ENCODE results near the gene SP2.

Gene SP2

DNA sequence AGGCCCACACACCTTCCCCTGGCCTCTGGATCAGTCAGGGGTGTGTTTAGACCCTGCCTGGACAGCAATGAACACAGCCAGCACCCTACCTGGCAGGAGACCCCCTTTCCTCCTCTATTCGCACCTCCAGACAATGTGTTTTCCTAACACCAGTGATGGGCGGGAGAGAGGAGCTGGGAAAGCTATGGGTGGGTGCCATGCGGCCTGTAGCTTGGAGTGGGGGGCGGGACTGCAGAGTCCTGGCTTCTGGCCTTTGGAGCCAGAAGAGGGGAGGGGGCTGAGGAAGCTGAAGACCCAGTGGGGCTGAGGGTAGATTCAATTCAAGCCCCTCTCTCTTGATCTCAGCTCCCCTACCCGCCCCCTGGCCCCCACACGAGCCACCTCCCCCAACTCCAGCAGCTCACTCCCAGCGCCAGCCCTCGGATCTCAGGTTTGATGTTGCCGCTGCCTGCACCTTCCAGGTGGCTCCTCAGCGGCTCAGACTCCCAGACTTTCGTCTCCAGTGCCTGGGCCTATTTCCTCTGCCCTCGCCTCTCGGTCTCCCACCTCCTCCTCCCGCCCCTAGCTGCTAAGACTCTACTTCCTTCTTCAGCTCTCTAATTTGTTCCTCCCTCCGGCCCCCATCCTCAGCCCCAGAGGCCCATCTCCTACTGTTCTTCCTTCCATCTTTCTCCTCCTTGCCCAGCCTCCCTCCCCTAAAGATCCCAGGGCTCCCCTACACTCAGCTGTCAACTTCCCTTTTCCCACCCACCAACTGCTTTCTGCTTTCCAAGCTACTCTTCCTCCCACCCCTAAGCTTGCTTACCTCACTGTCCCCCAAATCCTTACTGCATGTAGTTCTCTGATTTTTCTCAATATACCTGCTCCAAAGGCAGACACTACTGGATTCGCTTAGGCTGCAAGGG, 38.2 kb upstream of the SP2 start:
- no peaks in the 10 kb centered on the region for H3K9me3 ChIP-seq (ENCODE audit: control insufficient read depth, low read length)
- H3K36me3 ChIP-seq (ENCODE audit: control insufficient read depth, insufficient read depth, low read length), result no peaks in the 10 kb centered on the region
- no peak overlapping the region for H3K4me3 ChIP-seq (ENCODE audit: low read length)
- H3K27me3 ChIP-seq (ENCODE audit: control insufficient read depth, insufficient read depth, low read length), result peaks cover 53% of the 10 kb centered on the region
- H3K9ac ChIP-seq (ENCODE audit: low read length), result no peak overlapping the region
- no peaks in the 10 kb centered on the region for H3K4me1 ChIP-seq (ENCODE audit: control insufficient read depth, insufficient read depth, low read length)

DNA sequence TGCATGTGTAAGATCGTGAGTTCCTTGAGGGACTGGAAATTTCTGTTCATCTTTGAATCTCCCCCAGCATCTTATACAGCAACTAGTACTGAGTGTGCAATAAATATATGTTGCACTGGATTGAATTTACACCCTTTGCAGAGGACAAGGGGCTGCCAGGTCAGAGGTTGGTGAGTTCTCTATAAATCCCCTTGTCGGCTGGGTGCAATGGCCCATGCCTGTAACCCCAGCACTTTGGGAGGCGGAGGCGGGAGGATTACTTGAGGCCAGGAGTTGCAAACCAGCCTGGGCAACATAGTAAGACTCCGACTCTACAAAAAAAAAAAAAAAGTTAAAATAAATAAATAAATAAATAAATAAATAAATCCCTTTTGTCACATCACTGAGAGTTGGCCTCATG, 35.6 kb upstream of the SP2 start:
- Histone ChIP-seq H3K9me3 (ENCODE audit: control insufficient read depth, low read length) (no peaks in the 10 kb centered on the region), H3K4me3 (ENCODE audit: low read length) (no peak overlapping the region), H3K4me1 (ENCODE audit: control insufficient read depth, insufficient read depth, low read length) (no peaks in the 10 kb centered on the region), H3K9ac (ENCODE audit: low read length) (no peak overlapping the region), H3K27me3 (ENCODE audit: control insufficient read depth, insufficient read depth, low read length) (peaks cover 35% of the 10 kb centered on the region), H3K36me3 (ENCODE audit: control insufficient read depth, insufficient read depth, low read length) (no peaks in the 10 kb centered on the region)

DNA sequence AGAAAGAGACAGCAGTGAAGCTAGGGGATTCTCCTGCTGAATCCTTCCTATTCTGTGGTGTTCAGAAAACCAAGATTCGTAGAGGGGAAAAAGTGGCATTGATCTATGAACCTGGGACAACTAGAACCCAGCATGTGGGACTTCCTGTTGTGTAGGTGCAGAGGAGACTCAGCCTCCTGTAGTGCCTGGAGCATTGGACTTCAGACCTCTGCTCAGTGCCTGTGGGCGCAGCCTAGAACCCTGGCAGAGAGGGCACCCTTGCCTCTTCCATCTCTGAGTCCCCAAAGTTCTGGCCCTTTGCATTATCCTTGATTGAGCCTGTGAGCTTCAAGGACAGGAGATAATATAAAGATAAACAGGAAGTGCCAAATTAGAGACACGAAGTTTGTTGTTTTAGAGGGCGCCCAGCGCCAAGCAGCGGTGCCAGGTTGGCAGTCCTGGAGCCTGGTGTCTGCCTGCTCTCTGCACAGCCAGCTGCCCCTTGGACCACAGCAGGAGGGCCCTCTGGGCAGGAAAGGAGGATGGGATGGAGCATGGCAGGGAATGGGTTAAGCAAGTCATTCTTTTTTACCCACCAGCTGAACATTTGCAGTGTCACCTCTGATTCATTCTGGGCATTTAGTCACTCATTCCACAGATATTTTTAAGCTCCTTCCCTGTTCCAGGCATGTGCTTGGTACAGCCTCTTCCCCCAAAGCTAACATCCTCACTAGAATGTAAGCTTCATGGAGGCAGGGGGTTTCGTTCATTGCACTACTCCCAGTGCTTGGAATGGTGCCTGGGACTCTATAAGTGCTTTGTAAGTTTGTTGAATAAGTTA, 33.2 kb upstream of the SP2 start:
- H3K4me3 ChIP-seq (ENCODE audit: low read length), result no peak overlapping the region
- H3K9me3 ChIP-seq (ENCODE audit: control insufficient read depth, low read length), result no peaks in the 10 kb centered on the region
- peaks cover 33% of the 10 kb centered on the region for H3K27me3 ChIP-seq (ENCODE audit: control insufficient read depth, insufficient read depth, low read length)
- no peak overlapping the region for H3K9ac ChIP-seq (ENCODE audit: low read length)
- H3K36me3 ChIP-seq (ENCODE audit: control insufficient read depth, insufficient read depth, low read length), result no peaks in the 10 kb centered on the region
- H3K4me1 ChIP-seq (ENCODE audit: control insufficient read depth, insufficient read depth, low read length), result no peaks in the 10 kb centered on the region

DNA sequence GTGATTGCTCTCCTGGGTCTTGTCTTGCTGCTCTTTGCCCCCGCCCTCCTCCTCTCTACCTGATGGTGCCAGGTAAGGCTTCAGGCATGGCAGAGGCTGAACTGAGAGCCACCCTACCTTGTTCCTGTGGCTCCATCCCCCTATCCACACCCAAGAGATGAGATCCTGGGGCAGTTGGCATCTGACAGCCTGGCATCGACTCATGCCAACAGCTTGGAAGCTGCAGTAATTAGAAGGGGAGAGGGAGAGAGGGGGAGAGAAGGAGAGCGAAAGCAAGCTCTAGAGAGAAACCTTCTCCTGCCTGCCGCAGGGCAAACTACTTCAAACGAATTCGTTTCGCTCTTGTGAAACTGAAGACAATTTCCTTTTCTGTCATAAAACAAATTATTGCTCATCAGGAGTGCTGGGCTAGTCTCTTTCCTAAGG, 31.2 kb upstream of the SP2 start:
- no peak overlapping the region for H3K9ac ChIP-seq (ENCODE audit: low read length)
- no peaks in the 10 kb centered on the region for H3K4me1 ChIP-seq (ENCODE audit: control insufficient read depth, insufficient read depth, low read length)
- no peaks in the 10 kb centered on the region for H3K36me3 ChIP-seq (ENCODE audit: control insufficient read depth, insufficient read depth, low read length)
- H3K9me3 ChIP-seq (ENCODE audit: control insufficient read depth, low read length), result no peaks in the 10 kb centered on the region
- H3K27me3 ChIP-seq (ENCODE audit: control insufficient read depth, insufficient read depth, low read length), result peaks cover 44% of the 10 kb centered on the region
- H3K4me3 ChIP-seq (ENCODE audit: low read length), result no peak overlapping the region

DNA sequence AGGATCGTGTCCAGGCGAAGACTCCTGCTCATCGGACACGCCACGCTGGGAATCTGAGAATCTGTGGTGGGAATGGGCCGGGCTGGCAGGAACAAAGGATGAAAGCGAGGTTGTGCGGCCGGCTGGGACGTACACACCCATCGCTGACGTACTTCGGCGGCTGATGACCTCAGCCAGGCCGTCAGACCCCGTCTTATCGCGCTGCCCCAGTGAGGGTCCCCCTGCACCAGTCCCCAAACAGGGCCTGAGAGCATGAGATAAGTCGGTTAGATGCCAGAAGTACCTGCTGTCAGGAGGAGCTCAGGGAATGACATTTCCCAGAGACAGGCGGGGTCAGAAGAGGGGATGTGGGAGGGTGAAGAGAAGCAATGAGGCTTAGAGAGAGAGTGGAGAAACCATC, 29.1 kb upstream of the SP2 start:
- H3K9me3 ChIP-seq (ENCODE audit: control insufficient read depth, low read length), result no peaks in the 10 kb centered on the region
- no peaks in the 10 kb centered on the region for H3K36me3 ChIP-seq (ENCODE audit: control insufficient read depth, insufficient read depth, low read length)
- no peak overlapping the region for H3K4me3 ChIP-seq (ENCODE audit: low read length)
- no peak overlapping the region for H3K9ac ChIP-seq (ENCODE audit: low read length)
- H3K27me3 ChIP-seq (ENCODE audit: control insufficient read depth, insufficient read depth, low read length), result peaks cover 64% of the 10 kb centered on the region
- no peaks in the 10 kb centered on the region for H3K4me1 ChIP-seq (ENCODE audit: control insufficient read depth, insufficient read depth, low read length)

DNA sequence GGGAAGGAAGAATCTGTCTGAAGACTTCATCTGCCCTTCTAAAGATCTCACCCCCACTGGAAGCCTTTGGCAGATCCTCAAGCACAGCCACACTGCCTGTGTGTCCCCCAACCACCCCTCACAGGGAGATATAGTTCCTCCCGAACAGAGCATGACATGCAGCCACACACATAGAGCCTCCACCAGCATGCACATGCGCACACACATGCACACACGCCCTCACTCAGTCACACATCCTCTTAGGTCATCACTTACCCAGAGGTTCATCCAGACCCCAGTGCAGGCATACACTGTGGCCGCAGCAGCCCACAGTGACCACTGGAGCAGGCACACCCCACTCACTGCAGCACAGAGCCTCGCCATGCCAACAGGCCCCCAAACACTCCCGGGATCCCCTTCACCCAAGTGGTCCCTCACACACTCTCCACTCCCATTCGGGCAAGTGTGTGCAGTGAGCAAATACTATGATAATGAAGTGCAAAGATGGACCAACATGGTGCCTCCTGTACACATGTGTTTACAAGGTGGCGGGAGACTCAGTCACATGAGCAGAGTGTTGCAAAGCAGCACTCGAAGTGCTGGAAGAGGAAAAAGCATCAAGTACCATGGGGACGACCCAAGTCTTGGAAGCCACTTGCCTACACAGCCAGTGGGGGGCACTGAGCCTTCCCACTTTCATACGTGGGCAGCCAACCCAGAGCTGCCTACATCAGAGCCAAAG, 28.1 kb upstream of the SP2 start:
- Histone ChIP-seq H3K27me3 (ENCODE audit: control insufficient read depth, insufficient read depth, low read length) (peaks cover 74% of the 10 kb centered on the region), H3K4me1 (ENCODE audit: control insufficient read depth, insufficient read depth, low read length) (peaks cover 4% of the 10 kb centered on the region), H3K9me3 (ENCODE audit: control insufficient read depth, low read length) (no peaks in the 10 kb centered on the region), H3K36me3 (ENCODE audit: control insufficient read depth, insufficient read depth, low read length) (no peaks in the 10 kb centered on the region), H3K4me3 (ENCODE audit: low read length) (no peak overlapping the region), H3K9ac (ENCODE audit: low read length) (no peak overlapping the region)

DNA sequence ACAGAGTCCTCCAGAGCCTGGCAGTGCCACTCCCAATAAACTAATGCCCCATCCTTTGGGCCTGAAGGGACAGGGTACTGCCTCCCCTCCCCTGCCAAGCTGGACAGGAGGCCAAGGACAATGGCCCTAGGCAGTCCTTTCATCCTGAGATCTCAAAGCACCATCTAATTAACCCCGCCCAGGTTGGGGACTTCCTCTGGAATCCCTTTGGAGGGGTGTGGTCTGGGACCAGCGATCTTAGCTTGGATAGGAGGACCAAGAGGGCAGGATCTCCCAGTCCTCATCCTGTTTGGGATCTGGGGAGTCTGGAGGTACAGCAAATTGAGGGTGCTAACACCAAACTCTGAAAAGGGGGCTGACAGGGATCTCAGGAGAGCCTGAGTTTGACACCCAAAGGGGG, 26.9 kb upstream of the SP2 start:
- Histone ChIP-seq H3K9me3 (ENCODE audit: control insufficient read depth, low read length) (no peaks in the 10 kb centered on the region), H3K36me3 (ENCODE audit: control insufficient read depth, insufficient read depth, low read length) (no peaks in the 10 kb centered on the region), H3K9ac (ENCODE audit: low read length) (no peak overlapping the region), H3K27me3 (ENCODE audit: control insufficient read depth, insufficient read depth, low read length) (peaks cover 85% of the 10 kb centered on the region), H3K4me1 (ENCODE audit: control insufficient read depth, insufficient read depth, low read length) (peaks cover 4% of the 10 kb centered on the region), H3K4me3 (ENCODE audit: low read length) (no peak overlapping the region)

DNA sequence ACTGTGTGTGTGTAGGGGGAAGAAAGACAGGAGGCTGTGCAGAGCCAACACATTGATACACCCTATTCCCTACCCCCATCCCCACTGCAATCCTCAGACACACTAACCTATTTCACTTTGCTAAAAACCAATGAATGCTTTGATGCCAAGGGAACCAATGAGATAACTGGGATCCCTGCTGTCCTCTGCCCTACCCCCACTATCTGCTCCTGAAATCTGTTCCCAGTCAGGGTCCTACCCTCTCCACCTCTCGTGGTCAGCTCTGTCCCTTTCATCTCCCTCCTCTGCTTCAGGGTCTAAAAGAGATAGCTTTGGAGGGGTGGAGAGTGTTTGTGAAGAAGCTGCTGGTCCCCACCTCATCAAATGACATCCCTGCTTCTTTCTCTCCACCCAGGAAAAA, 26.0 kb upstream of the SP2 start:
- Histone ChIP-seq H3K36me3 (ENCODE audit: control insufficient read depth, insufficient read depth, low read length) (no peaks in the 10 kb centered on the region), H3K27me3 (ENCODE audit: control insufficient read depth, insufficient read depth, low read length) (peaks cover 88% of the 10 kb centered on the region), H3K4me3 (ENCODE audit: low read length) (no peak overlapping the region), H3K9ac (ENCODE audit: low read length) (no peak overlapping the region), H3K4me1 (ENCODE audit: control insufficient read depth, insufficient read depth, low read length) (peaks cover 4% of the 10 kb centered on the region), H3K9me3 (ENCODE audit: control insufficient read depth, low read length) (no peaks in the 10 kb centered on the region)

DNA sequence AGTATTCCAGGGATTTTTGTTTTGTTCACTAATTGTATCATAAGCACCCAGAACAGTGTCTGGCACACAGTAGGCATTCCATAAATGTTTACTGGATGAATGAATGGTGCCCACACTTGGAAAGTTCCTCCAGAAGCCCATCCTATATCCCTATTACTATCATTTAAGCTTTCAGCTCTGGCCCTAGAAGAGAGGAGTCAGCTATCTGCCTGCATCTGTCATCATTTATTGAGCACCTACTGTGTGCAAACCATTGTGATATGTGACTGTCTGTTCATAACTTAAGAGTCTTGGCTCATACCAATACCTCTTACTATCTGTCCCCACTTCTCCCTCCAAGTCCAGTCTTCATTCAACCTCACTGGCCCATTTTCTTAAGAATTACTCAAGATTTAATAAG, 25.0 kb upstream of the SP2 start:
- H3K9me3 ChIP-seq (ENCODE audit: control insufficient read depth, low read length), result no peaks in the 10 kb centered on the region
- no peaks in the 10 kb centered on the region for H3K36me3 ChIP-seq (ENCODE audit: control insufficient read depth, insufficient read depth, low read length)
- H3K4me1 ChIP-seq (ENCODE audit: control insufficient read depth, insufficient read depth, low read length), result peaks cover 4% of the 10 kb centered on the region
- peaks cover 91% of the 10 kb centered on the region for H3K27me3 ChIP-seq (ENCODE audit: control insufficient read depth, insufficient read depth, low read length)
- no peak overlapping the region for H3K9ac ChIP-seq (ENCODE audit: low read length)
- H3K4me3 ChIP-seq (ENCODE audit: low read length), result no peak overlapping the region

DNA sequence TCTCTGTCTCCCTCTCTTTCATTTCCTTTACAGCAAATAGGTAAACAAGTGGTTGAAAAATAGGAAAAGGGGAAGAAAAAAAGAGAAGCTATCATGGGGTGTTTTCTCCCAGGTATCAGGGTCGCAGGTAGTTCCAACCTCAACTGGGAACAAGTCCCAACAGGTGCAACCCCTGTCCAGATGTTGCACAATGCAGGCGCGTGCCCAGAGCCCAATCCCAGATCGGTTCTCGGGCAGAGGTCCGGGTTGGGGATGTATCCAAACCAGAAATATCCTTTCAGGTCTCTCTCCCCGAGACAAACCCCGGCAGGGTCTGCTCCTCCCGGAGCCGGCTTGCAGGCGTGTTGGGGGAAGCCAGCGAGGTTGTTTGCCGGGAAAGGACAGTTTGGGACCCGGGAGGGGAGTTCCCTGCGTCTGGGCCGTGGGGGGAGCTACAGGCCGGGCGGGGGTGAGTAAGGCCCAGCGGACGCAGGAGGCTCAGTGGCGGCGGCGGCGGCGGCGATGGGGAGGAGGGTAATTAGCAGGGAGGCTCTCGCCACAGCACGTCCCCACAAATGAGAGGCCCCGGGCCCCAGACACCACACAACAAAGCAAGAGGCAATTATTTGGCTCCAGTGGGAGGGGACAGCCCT, 23.9 kb upstream of the SP2 start:
- no peaks in the 10 kb centered on the region for H3K9me3 ChIP-seq (ENCODE audit: control insufficient read depth, low read length)
- H3K27me3 ChIP-seq (ENCODE audit: control insufficient read depth, insufficient read depth, low read length), result peaks cover 87% of the 10 kb centered on the region
- no peaks in the 10 kb centered on the region for H3K36me3 ChIP-seq (ENCODE audit: control insufficient read depth, insufficient read depth, low read length)
- no peak overlapping the region for H3K4me3 ChIP-seq (ENCODE audit: low read length)
- H3K4me1 ChIP-seq (ENCODE audit: control insufficient read depth, insufficient read depth, low read length), result peaks cover 4% of the 10 kb centered on the region
- no peak overlapping the region for H3K9ac ChIP-seq (ENCODE audit: low read length)

DNA sequence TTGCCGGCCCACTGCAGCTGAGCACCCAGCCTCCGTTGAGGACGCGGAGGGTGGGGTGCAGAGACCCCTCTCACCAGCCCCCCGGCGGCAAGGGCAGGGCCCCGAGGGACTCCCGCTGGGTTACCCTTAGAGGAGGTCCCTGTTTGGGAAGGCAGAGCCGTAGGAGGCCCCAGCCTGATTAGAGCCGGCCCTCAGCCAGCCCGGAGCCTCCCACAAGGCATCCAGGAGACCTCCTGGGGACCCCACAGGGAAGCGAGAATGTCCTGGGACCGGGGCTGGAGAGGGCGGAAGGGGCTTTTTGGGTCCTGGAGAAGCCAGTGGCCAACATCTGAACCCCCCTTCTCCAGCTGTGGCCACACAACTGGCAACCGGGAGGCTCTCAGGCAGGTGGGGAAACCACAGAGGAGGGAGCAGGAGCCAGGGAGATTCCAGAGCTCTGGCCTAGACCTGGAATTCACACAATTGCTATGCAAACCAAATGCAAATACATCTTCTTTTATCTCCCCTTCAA, 23.3 kb upstream of the SP2 start:
- Histone ChIP-seq H3K27me3 (ENCODE audit: control insufficient read depth, insufficient read depth, low read length) (peaks cover 87% of the 10 kb centered on the region), H3K4me1 (ENCODE audit: control insufficient read depth, insufficient read depth, low read length) (peaks cover 4% of the 10 kb centered on the region), H3K4me3 (ENCODE audit: low read length) (no peak overlapping the region), H3K36me3 (ENCODE audit: control insufficient read depth, insufficient read depth, low read length) (no peaks in the 10 kb centered on the region), H3K9ac (ENCODE audit: low read length) (no peak overlapping the region), H3K9me3 (ENCODE audit: control insufficient read depth, low read length) (no peaks in the 10 kb centered on the region)

All from mucosa of stomach (tissue), 1 donor.